Liver (tissue), 9 donors: ENCODE data around the gene LAMTOR2. TPM values are rescaled to one million over a fixed set of nuclear protein-coding genes. Genes with fewer than 3 reads are reported as not detected.

Experiments
- DNase-seq: peaks from one replicate; pipeline ENCODE4 v3.0.0-alpha.2; 2017; ENCODE audit warnings: low spot score
- H3K27ac ChIP-seq, 2 donors: one replicate each; pipeline ENCODE4 v1.7.0; 2013; ENCODE audit warnings: inconsistent platforms in 2 of 2, low read length in 2 of 2, control low read depth in 1 of 2, low read depth in 1 of 2, mild to moderate bottlenecking in 1 of 2
- H3K27me3 ChIP-seq, 4 donors: one replicate each; pipeline versions ENCODE4 v1.6.1 to v1.7.0; 2013; ENCODE audit warnings: low read length in 3 of 4, inconsistent platforms in 1 of 4, mild to moderate bottlenecking in 1 of 4, moderate library complexity in 1 of 4; ENCODE audit not compliant: control insufficient read depth in 4 of 4, insufficient read depth in 4 of 4
- H3K36me3 ChIP-seq, 4 donors: one replicate each; pipeline versions ENCODE4 v1.6.1 to v1.7.0; 2013; ENCODE audit warnings: low read length in 3 of 4, mild to moderate bottlenecking in 3 of 4, low read depth in 1 of 4, moderate library complexity in 1 of 4; ENCODE audit not compliant: control insufficient read depth in 4 of 4, insufficient read depth in 3 of 4
- H3K4me1 ChIP-seq, 4 donors: one replicate each; pipeline versions ENCODE4 v1.6.1 to v1.7.0; 2013; ENCODE audit warnings: low read length in 3 of 4, mild to moderate bottlenecking in 3 of 4, moderate library complexity in 1 of 4; ENCODE audit not compliant: control insufficient read depth in 4 of 4, insufficient read depth in 4 of 4
- H3K4me3 ChIP-seq, 3 donors: one replicate each; pipeline versions ENCODE4 v1.6.1 to v1.7.0; 2013; ENCODE audit warnings: low read length in 3 of 3, control low read depth in 1 of 3, low read depth in 1 of 3, mild to moderate bottlenecking in 1 of 3
- H3K9ac ChIP-seq, 2 donors: one replicate each; pipeline ENCODE4 v1.7.0; 2013; ENCODE audit warnings: low read length in 2 of 2, mild to moderate bottlenecking in 2 of 2, moderate library complexity in 2 of 2, control low read depth in 1 of 2, low read depth in 1 of 2
- H3K9me3 ChIP-seq, 4 donors: one replicate each; pipeline versions ENCODE4 v1.6.1 to v1.7.0; 2013; ENCODE audit warnings: low read length in 3 of 4; ENCODE audit not compliant: control insufficient read depth in 4 of 4
- EGR1 ChIP-seq, 2 donors: IDR thresholded peaks; 2 replicates each; pipeline ENCODE4 v1.6.1; 2016 to 2018; ENCODE audit warnings: antibody characterized with exemption in 2 of 2, low read depth in 2 of 2
- FOXA1 ChIP-seq: IDR thresholded peaks from 2 replicates; pipeline ENCODE4 v1.6.1; 2016; ENCODE audit warnings: antibody characterized with exemption
- FOXA2 ChIP-seq: IDR thresholded peaks from 2 replicates; pipeline ENCODE4 v1.6.1; 2016; ENCODE audit warnings: antibody characterized with exemption
- GABPA ChIP-seq, 2 donors: IDR thresholded peaks in 1 of 2; conservative IDR thresholded peaks in 1 of 2; 2 replicates each; pipeline ENCODE4 v1.6.1; 2016; ENCODE audit warnings: antibody characterized with exemption in 2 of 2, mild to moderate bottlenecking in 1 of 2, moderate library complexity in 1 of 2
- HNF4A ChIP-seq, 2 donors: conservative IDR thresholded peaks; 2 replicates each; pipeline ENCODE4 v1.6.1; 2016; ENCODE audit warnings: antibody characterized with exemption in 2 of 2, mild to moderate bottlenecking in 2 of 2
- HNF4G ChIP-seq: IDR thresholded peaks from 2 replicates; pipeline ENCODE4 v1.6.1; 2016; ENCODE audit warnings: antibody characterized with exemption
- JUND ChIP-seq, 2 donors: IDR thresholded peaks; 2 replicates each; pipeline ENCODE4 v1.6.1; 2016; ENCODE audit warnings: antibody characterized with exemption in 2 of 2
- MAX ChIP-seq: IDR thresholded peaks from 2 replicates; pipeline ENCODE4 v1.6.1; 2016; ENCODE audit warnings: antibody characterized with exemption
- NR2F2 ChIP-seq: IDR thresholded peaks from 2 replicates; pipeline ENCODE4 v1.6.1; 2016; ENCODE audit warnings: antibody characterized with exemption
- RAD21 ChIP-seq, 2 donors: IDR thresholded peaks; 2 replicates each; pipeline ENCODE4 v1.6.1; 2016; ENCODE audit warnings: antibody characterized with exemption in 2 of 2, mild to moderate bottlenecking in 2 of 2
- REST ChIP-seq: IDR thresholded peaks from 2 replicates; pipeline ENCODE4 v1.6.1; 2016; ENCODE audit warnings: antibody characterized with exemption, mild to moderate bottlenecking
- RXRA ChIP-seq, 2 donors: IDR thresholded peaks; 2 replicates each; pipeline ENCODE4 v1.6.1; 2017 to 2018; ENCODE audit warnings: antibody characterized with exemption in 2 of 2, mild to moderate bottlenecking in 1 of 2
- SP1 ChIP-seq: IDR thresholded peaks from 2 replicates; pipeline ENCODE4 v1.6.1; 2018; ENCODE audit warnings: antibody characterized with exemption, mild to moderate bottlenecking
- TAF1 ChIP-seq: conservative IDR thresholded peaks from 2 replicates; pipeline ENCODE4 v1.6.1; 2016; ENCODE audit warnings: antibody characterized with exemption, mild to moderate bottlenecking
- YY1 ChIP-seq: IDR thresholded peaks from 2 replicates; pipeline ENCODE4 v1.6.1; 2016; ENCODE audit warnings: antibody characterized with exemption, mild to moderate bottlenecking
- ZBTB33 ChIP-seq: IDR thresholded peaks from 2 replicates; pipeline ENCODE4 v1.6.1; 2016; ENCODE audit warnings: antibody characterized with exemption
- WGBS: extraction: QIAGEN DNeasy Blood & Tissue Kit; methylation state at CpG from one replicate; pipeline ENCODE4 v1.1.7; 2013; 5-methylcytosine and 5-hydroxymethylcytosine counted together
- polyA plus RNA-seq, 2 donors: library from polyadenylated mRNA; stranded (reverse) in 1 of 2; unstranded in 1 of 2; fragments of 200-250 nt in 1 of 2; fragments of >200 nt in 1 of 2; fragmentation: Nextera tagmentation in 1 of 2; extraction: Ambion mirVana in 1 of 2; gene quantifications; one replicate each; pipeline versions ENCODE4 v1.2.1 to v1.2.3, GENCODE V29; 2013 to 2015
- total RNA-seq, 2 donors: library from RNA; depleted of rRNA; stranded (reverse); fragments of >200 nt; gene quantifications; one replicate each; pipeline ENCODE4 v1.2.3, GENCODE V29; 2014
- TF ChIP-seq, protein P1 (sequence below): fragments of 150-350 bp; IDR thresholded peaks from 2 replicates; pipeline ENCODE4 v1.5.1; 2017; ENCODE audit warnings: improper control_type of control experiment, low read depth, low read length; ENCODE audit not compliant: missing input control
- TF ChIP-seq, protein P2 (sequence below): IDR thresholded peaks from 2 replicates; pipeline ENCODE4 v1.6.1; 2016; ENCODE audit warnings: antibody characterized with exemption
- donor health status: healthy.
- donor health status: healthy.
- donor health status: healthy.
- donor health status: healthy.
- donor health status: healthy.

LAMTOR2 gene
- total and polyA plus RNA-seq, 4 donors, result 30.4 to 152 (median 79.0) TPM

- TF ChIP-seq, protein P1, sequence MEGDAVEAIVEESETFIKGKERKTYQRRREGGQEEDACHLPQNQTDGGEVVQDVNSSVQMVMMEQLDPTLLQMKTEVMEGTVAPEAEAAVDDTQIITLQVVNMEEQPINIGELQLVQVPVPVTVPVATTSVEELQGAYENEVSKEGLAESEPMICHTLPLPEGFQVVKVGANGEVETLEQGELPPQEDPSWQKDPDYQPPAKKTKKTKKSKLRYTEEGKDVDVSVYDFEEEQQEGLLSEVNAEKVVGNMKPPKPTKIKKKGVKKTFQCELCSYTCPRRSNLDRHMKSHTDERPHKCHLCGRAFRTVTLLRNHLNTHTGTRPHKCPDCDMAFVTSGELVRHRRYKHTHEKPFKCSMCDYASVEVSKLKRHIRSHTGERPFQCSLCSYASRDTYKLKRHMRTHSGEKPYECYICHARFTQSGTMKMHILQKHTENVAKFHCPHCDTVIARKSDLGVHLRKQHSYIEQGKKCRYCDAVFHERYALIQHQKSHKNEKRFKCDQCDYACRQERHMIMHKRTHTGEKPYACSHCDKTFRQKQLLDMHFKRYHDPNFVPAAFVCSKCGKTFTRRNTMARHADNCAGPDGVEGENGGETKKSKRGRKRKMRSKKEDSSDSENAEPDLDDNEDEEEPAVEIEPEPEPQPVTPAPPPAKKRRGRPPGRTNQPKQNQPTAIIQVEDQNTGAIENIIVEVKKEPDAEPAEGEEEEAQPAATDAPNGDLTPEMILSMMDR, result no peak
- TF ChIP-seq JUND (IDR thresholded peaks at IDR 0.05) (no peak), EGR1 (IDR thresholded peaks at IDR 0.05; ENCODE audit: low read depth in 2 of 2) (no peak)
Measured at GRCh38 chr1:156098784-156099183, 44.2 kb downstream of the LAMTOR2 start (continued).

DNA sequence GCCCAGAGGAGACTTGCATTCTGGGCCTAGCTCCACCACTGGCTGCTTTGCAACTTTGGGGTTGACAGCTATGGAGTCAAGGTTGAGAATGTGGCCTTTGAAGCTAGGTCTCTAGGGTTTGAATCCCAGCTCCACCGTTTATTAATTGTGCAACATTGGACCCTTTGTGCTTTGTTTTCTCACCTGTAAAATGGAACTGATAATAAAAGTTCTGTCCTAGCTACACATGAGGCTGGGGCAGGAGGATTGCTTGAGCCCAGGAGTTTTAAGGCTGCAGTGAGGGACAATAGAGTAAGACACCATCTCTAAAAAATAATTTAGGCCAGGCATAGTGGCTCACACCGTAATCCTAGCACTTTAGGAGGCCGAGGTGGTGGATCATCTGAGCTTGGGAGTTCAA, 44.7 kb downstream of the LAMTOR2 start:
- whole genome bisulfite sequencing, result 73% methylated on average over 3 of the region's 3 CpGs
- H3K27ac ChIP-seq, result no peak overlapping the region
- no peak overlapping the region for H3K4me3 ChIP-seq
- TF ChIP-seq TAF1 (no peak), SP1 (no peak), MAX (no peak), HNF4G (no peak), FOXA1 (no peak), YY1 (no peak), NR2F2 (no peak), ZBTB33 (no peak), EGR1 (IDR thresholded peaks at IDR 0.05; ENCODE audit: low read depth in 2 of 2) (no peak), HNF4A (conservative IDR thresholded peaks at IDR 0.05) (no peak), JUND (IDR thresholded peaks at IDR 0.05) (no peak), FOXA2 (no peak), RXRA (IDR thresholded peaks at IDR 0.05) (no peak), RAD21 (IDR thresholded peaks at IDR 0.05) (no peak), GABPA (IDR thresholded peaks at IDR 0.05 in 1 of 2, conservative IDR thresholded peaks at IDR 0.05 in 1 of 2) (no peak), REST (no peak)
- TF ChIP-seq, protein P2, sequence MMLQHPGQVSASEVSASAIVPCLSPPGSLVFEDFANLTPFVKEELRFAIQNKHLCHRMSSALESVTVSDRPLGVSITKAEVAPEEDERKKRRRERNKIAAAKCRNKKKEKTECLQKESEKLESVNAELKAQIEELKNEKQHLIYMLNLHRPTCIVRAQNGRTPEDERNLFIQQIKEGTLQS, result no peak
- TF ChIP-seq, protein P1, result no peak
- no peak overlapping the region for H3K9ac ChIP-seq
- no peak for DNase-seq
- no peaks in the 10 kb centered on the region for H3K9me3 ChIP-seq
- H3K36me3 ChIP-seq, result no peaks in the 10 kb centered on the region
- peaks cover 0 to 9% (median 2%) of the 10 kb centered on the region in 4 donors for H3K4me1 ChIP-seq
- H3K27me3 ChIP-seq, result no peaks in the 10 kb centered on the region
